Brain microvascular endothelial cell (primary cell): Measurements from ENCODE around the gene USP43.
"Not testable (repeated sequence)": the region's sequence is repeated elsewhere in the genome, so short reads cannot be mapped to it uniquely, and the experiment has no call there.

ENCODE experiments used
- DNase-seq: peaks from one replicate; pipeline ENCODE4 v3.0.0-alpha.2; 2020
- H3K27ac ChIP-seq: fragments of 250-450 bp; sonication (Bioruptor Pico); 2 replicates; pipeline ENCODE4 v1.5.1; 2020; ENCODE audit warnings: mild to moderate bottlenecking, moderate library complexity
- H3K27me3 ChIP-seq: fragments of 250-450 bp; sonication (Bioruptor Pico); replicated peaks from 2 replicates; pipeline ENCODE4 v1.5.1; 2020; ENCODE audit warnings: mild to moderate bottlenecking
- H3K36me3 ChIP-seq: fragments of 250-450 bp; sonication (Bioruptor Pico); replicated peaks from 2 replicates; pipeline ENCODE4 v1.5.1; 2020; ENCODE audit warnings: mild to moderate bottlenecking
- H3K4me3 ChIP-seq: 2 replicates; pipeline ENCODE4 v1.5.1; 2011; ENCODE audit warnings: low read depth, mild to moderate bottlenecking, control low read depth, low read length, moderate library complexity
- CTCF ChIP-seq: IDR thresholded peaks from 2 replicates; pipeline ENCODE4 v1.5.1; 2011; ENCODE audit warnings: low read depth, mild to moderate bottlenecking, moderate library complexity, low read length, control low read depth, inconsistent platforms; ENCODE audit errors: missing control alignments
- in situ Hi-C: cut with HindIII; loops from 2 replicates; pipeline ENCODE4 v1.10.0; 2017; ENCODE audit warnings: low sequenced_read_pairs, low pct_ligation_motif_present

USP43 gene

GRCh38 chr17:9648521-9649110, 3.3 kb downstream of the USP43 start:
- no peak for TF ChIP-seq CTCF
- no peak for DNase-seq
- in situ Hi-C loops: no loop called here
- no peak overlapping the region for H3K4me3 ChIP-seq
- no peak overlapping the region for H3K27ac ChIP-seq
- H3K36me3 ChIP-seq: no peaks in the 10 kb centered on the region
- peaks cover 4% of the 10 kb centered on the region for H3K27me3 ChIP-seq

- in situ Hi-C loops: no loop called here
- TF ChIP-seq CTCF: no peak
- Histone ChIP-seq H3K27me3 (no peaks in the 10 kb centered on the region), H3K27ac (no peak overlapping the region), H3K36me3 (no peaks in the 10 kb centered on the region), H3K4me3 (no peak overlapping the region)
- no peak for DNase-seq
These were observed 13.4 kb downstream of the USP43 start for GRCh38 chr17:9658593-9659211.

DNA sequence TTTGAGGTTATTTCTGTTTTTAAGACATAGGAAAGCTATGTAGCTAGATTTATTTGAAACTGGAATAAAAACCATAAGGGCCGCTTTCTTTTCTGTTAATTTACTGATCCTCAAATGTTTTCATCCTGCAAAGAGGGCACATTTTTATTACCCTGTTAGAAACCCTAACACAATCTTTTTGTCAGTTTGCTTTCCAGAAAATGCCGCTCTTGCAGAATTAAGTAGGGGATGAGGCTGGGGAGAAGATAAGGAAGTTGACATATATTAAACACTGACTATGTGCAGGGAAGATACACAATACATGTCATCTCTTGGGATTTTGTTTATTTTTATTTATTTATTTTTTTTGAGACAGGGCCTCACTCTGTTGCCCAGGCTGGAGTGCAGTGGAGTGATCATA, 15.7 kb downstream of the USP43 start:
- no peak for TF ChIP-seq CTCF
- in situ Hi-C loops: no loop called here
- H3K36me3 ChIP-seq: no peaks in the 10 kb centered on the region
- H3K27me3 ChIP-seq: no peaks in the 10 kb centered on the region
- no peak for DNase-seq
- no peak overlapping the region for H3K4me3 ChIP-seq
- no peak overlapping the region for H3K27ac ChIP-seq

- H3K4me3 ChIP-seq, H3K36me3 ChIP-seq, DNase-seq, H3K27me3 ChIP-seq, in situ Hi-C loops, H3K27ac ChIP-seq: not testable (repeated sequence)
These were observed 18.2 kb downstream of the USP43 start for GRCh38 chr17:9663511-9663910.

- in situ Hi-C loops: no loop called here
These were observed 21.2 kb downstream of the USP43 start for GRCh38 chr17:9666461-9667050.

More at GRCh38 chr17:9666461-9667050, 21.2 kb downstream of the USP43 start:
- Histone ChIP-seq H3K27ac (no peak overlapping the region), H3K36me3 (no peaks in the 10 kb centered on the region), H3K4me3 (no peak overlapping the region), H3K27me3 (no peaks in the 10 kb centered on the region)
- TF ChIP-seq CTCF: no peak
- no peak for DNase-seq
